CD4-positive, alpha-beta T cell treated with Interleukin-17A for 1 hour (primary cell): ENCODE results near the gene FHDC1.

Experiments
- DNase-seq: peaks from one replicate; pipeline ENCODE4 v3.0.0-alpha.2; 2020

The FHDC1 gene

GRCh38 chr4:152983774-152984411 is 47.8 kb downstream of the FHDC1 start:
- DNase-seq: no peak

DNA sequence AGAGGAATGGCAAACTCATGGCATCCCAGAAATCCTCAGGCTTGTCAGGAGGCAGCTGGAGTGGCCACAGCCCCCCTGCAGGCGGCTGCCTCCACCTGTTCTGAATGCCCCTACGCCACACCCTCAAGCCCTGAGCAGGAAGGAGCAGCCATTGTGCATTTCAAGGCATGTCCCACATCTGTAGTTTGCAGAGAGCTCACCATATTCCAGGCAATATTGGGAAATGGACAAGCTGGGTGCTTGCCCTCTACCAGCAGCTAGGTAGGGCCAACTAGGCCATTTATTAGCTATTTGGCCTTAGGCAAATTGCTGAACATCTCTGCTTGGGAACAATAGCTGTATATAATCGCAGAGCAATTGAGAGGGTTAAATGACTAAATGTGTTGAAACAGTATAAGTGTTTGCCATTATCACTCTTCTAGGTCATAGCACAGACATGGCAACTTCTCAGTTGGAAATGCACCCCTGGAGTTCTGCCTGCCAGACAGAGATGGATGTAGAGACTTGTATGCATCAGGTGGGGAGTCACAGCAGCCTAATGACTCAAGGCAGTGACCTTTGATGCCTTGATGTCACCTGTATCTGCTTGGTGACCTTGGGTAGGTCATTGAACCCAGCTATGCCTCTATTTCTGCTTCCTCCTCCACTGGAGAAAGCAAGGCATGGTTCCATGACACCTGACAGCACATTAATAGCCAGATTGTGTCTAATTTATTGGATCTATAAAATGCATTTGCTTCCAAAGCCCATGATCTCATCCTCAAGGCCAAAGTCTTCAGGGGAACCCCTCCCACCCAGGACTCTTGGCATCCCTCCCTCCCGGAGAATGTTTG is 52.8 kb downstream of the FHDC1 start:
- no peak for DNase-seq

- DNase-seq: no peak
Measured at GRCh38 chr4:152989554-152989970, 53.4 kb downstream of the FHDC1 start.

GRCh38 chr4:152990471-152991131 is 54.5 kb downstream of the FHDC1 start:
- DNase-seq: no peak

DNA sequence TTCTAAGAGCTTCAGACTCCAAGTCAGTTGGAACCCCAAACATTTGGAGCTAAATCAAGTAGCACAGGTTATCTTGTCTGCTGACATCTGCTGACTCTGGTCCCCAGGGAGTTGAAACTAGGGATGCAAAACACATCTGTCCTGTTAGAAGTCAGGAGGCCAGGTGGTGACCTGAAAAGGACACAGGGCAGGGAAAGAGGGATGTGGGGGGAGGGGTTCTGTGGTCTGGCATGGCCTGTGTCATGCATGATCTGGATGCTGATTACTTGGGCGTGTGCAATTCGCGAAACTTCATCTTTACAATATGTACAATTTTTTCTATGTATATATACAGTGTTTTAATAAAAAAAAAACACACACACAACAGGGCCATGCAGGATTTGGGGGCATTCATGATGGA is 55.3 kb downstream of the FHDC1 start:
- no peak for DNase-seq

GRCh38 chr4:152992027-152992426 is 55.9 kb downstream of the FHDC1 start:
- DNase-seq: no peak

DNA sequence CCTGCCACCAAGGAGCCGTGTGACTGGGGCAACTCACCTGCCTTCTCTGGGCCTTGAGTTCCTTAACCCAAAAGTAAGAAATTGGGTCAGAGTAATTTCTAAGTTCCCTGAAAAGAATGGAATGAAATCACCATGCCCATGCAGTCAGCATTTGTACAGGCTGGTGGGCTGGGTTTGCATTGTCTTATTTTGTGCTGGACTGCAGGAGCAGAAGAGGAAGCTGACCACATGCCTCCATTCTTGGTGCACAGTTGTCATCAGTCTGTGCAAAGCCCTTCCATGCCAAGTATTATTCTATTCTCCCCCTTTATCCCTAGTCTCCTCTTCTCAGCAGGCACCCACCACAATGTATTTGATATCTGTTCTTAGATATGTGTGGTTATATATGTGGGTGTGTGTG is 56.3 kb downstream of the FHDC1 start:
- no peak for DNase-seq

GRCh38 chr4:152994038-152994437 is 57.9 kb downstream of the FHDC1 start:
- no peak for DNase-seq

DNA sequence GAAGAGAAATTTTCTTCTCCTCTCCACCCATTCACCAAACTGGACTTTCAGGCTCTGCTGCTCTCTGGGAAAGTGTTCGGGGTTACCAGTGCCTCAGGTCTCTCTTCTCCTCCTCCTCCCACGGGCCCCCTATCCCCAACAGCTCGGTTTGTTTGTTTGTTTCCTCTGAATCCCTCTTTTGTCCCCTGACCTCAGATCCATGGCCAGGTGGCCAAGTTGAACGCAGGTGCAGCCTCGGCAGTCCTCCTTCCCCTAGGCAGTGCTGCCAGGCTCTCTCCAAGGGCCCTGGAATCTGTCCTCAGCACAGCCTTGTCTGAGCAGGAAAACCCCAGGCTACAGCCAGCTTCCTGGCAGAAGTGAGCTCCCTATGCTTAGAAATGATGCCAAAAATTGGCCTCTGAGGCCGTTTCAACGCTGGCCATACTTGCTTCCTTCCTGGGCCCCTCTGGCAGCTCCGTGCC is 60.0 kb downstream of the FHDC1 start:
- DNase-seq: no peak

DNA sequence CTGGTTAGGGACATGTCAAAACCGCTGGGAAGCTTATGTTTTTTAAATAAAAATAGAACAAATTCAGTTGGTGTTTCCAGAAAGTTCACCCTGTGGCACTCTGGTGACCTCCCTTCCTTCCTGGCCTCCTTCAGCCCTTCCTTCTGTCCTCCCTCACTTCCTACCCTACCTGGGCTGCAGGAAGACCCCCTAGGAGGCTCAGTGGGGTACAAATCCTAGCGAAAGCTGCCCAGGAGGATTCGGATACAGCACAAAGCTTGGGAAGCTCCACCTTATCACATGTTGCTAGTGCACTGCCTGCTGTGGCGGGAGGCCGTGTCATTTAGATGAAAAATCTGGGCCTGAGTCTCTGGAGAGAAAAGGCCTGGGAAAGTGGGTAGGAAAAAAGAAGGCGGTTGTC is 60.5 kb downstream of the FHDC1 start:
- DNase-seq: no peak

GRCh38 chr4:152997288-152997687 is 61.2 kb downstream of the FHDC1 start:
- no peak for DNase-seq

DNA sequence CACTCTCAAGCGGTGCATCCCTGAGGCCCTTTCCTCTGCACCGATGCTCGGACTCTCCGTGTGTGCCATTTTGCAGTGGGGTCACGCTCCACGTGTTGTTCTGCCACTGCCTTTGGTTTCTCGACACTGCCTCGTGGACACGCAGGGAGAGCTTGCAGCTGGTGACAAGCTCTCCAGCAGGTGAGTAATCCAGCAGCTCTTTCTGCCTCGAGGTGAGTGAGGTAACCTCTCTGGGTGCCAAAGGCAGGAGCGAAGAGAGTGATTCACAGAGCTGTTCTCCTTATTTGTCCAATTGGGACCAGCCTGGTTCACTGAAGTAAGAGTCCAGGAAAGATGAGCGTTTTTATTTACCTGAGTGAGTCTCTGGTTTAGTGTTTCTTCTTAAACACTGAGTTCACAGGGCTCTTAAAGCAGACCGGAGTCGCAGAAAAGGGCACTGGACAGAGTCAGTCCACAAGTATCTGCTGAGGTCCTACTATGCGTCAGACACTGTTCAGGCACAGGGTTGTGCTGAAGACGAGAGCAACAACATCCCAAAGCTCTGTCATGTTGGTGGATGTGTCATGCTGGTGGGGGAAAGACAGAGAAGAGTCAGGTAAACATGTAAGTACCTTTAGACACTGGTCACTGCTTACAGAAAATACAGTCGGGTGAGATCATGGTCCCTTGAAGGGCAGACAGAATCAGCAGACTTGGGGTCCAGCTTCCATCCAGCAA is 61.8 kb downstream of the FHDC1 start:
- no peak for DNase-seq

- no peak for DNase-seq
Measured at GRCh38 chr4:152998861-152999260, 62.7 kb downstream of the FHDC1 start.

GRCh38 chr4:152999346-153000075 is 63.4 kb downstream of the FHDC1 start:
- no peak for DNase-seq

DNA sequence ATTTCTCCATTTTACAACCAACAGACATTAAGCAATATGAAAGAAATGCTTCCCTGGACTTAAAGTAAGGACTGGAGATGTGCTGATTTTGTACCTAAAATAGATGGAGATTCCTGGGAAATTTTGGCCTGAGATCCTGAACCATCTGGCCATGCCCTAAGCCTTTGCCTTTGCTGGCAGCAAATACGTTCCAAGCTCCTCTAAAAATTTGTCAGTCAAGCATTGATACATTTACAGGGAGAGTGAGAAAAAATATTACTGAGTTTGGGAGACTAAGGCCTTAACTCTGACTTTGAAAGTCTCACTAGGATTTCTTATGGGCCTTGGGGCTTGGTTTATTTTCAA is 63.9 kb downstream of the FHDC1 start:
- no peak for DNase-seq

- no peak for DNase-seq
Measured at GRCh38 chr4:153001626-153002025, 65.5 kb downstream of the FHDC1 start.

GRCh38 chr4:153002110-153002509 is 66.0 kb downstream of the FHDC1 start:
- DNase-seq: no peak

DNA sequence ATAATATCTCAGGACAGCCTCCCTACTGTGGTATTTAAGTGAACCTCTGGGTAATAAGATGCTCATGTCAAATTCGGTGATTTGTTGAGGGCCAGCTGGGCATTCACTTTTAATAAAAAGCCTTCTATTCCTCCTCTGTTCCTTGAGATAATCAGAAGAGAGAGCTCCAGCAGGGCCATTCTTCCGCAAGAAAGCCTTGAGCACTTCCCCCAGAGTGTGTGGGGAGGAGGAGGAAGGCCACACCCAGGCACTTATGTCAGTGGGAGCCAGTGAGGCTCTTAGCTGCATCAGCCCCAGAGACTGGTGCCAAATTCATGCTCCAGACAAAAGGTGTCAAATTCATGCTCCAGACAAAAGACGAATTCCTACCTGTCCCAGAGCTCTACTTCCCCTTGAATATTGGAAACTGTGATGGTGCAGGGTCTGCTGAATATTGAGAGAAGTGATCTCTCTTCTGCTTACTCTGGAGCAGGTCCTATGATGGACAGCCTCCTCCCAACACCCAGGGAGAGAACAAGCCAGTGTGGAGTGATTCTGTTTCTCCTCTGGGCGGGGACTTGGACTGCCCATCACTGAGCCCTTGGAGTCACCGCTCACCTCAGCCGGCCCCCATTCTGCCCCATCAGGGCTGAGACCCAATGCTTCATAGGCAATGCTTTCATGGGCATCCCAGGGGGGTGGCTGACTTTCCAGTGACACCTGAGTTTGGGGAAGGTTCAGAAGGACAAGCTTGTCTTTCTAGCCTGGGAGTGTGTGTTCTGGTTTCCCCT is 68.1 kb downstream of the FHDC1 start:
- no peak for DNase-seq

- no peak for DNase-seq
Measured at GRCh38 chr4:153005899-153006381, 69.8 kb downstream of the FHDC1 start.

DNA sequence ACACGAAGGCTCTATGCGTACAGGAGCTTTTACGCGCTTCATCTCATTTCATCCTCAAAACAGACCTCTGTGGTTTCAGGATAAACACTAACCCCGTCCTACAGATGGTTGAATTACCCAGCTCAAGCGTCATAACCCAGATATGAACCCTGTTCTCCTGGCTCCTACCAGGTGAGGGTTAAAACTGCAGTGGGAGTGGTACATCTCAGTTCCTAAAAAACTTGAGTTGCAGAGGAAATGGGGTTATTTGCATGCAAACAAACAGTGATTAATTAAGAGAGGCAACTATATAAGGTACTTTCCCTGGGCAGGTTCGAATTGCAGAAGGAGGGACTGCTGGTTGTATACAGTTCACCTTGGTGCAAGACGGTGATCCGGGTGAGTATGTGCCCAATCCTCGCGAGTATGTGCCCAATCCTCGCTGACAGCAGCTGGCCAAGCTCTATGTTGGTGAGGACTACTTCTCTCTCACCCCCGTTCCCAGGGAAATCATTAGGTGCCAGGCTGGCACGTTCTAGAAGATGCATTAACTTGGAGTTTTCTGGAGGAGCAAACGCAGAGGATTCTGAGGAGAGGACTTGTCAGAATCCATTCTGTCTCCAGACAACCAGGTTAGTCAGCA is 72.6 kb downstream of the FHDC1 start:
- DNase-seq: no peak

DNA sequence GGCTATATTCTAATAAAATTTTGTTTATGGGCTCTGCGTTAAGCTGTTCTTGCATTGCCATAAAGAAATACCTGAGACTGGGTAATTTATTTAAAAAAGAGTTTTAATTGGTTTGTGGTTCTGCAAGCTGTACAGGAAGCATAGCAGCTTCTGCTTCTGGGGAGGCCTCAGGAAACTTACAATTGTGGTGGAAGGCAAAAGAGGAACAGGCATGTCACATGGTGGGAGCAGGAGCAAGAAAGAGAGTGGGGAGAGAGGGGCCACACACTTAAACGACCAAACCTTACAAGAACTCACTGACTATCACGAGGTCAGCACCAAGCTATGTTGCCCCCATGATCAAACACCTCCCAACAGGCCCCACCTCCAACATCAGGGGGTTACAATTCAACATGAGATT is 74.0 kb downstream of the FHDC1 start:
- no peak for DNase-seq
